ENCODE data around the gene CHAF1A. TPM values are rescaled to one million over a fixed set of nuclear protein-coding genes. Genes with fewer than 3 reads are reported as not detected.

The CHAF1A gene
- total and polyA plus RNA-seq, 2 of the 4 experiments (the other 2 are of a cell fraction): 12.4 to 22.9 TPM

DNA sequence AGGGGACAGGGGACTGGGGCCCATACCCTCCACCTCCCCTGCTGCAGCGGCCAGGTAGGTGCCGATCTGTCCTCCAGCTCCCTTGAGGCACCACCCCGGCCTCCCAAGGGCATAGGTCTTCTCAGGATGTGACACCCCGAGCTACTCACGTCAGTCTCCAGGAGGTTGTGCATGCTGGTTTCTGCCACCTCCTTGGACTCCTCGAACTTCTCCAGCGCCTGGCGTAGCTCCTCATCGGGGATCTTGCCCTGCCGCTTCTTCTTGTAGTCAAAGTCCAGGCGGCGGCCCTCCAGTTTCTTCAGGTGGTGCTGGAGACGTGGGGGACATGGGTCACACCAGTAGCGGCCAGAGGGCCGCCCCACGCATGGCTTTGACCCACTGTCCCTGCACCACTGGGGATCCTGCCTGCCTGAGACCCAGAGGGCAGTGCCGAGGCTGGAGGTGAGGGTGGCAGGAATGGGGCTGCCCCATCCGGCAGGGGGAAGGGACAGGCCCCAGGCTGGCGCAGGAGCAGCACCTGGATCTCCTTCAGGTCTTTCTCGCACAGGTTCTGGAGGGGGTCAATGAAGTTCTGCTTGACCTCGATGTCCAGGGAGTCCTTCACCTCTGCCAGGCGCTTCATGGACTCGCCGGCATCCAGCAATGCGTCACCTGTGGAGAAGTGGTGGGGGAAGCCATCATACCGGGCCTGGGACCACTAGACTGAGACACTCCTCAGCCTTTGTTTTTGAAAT, 38.7 kb upstream of the CHAF1A start:
- H3K4me3 ChIP-seq (ENCODE audit: insufficient read depth, low read depth, low read length): no peak overlapping the region
- H3K36me3 ChIP-seq (ENCODE audit: control insufficient read depth, insufficient read depth, low read length): peaks cover 65% of the 10 kb centered on the region
- no peak overlapping the region for H2BK15ac ChIP-seq (ENCODE audit: low read depth, low read length)
- H3K4me1 ChIP-seq (ENCODE audit: control insufficient read depth, insufficient read depth, low read length): peaks cover 17% of the 10 kb centered on the region
- dilution Hi-C loops (cut with HindIII; ENCODE audit: low sequenced_read_pairs, unreplicated experiment): no loop called here
- no peak overlapping the region for H2AFZ ChIP-seq (replicated peaks; ENCODE audit: low read length, poor library complexity)
- DNase-seq (no peak), ATAC-seq (ENCODE audit: low read depth) (no peak)
- H3K79me1 ChIP-seq (ENCODE audit: low read depth in 1 of 2, low read length in 2 of 2): peaks cover 8 to 50% of the 10 kb centered on the region in 2 experiments
- H3K9me3 ChIP-seq (ENCODE audit: control insufficient read depth, insufficient read depth, low read length): no peaks in the 10 kb centered on the region
- no peak overlapping the region for H3K27ac ChIP-seq (ENCODE audit: insufficient read depth, low read length)
- no peak overlapping the region for H3K18ac ChIP-seq (ENCODE audit: low read depth, low read length)
- peaks cover 23% of the 10 kb centered on the region for H4K20me1 ChIP-seq (ENCODE audit: insufficient read depth, low read length)
- WGBS, 2 experiments (ENCODE audit: extremely low coverage in 2 of 2, insufficient read length in 1 of 2): 97% methylated on average over 17 of the region's 26 CpGs; no CpG with 5 or more reads in 1 of the 2 experiments
- no peak overlapping the region for H3K9ac ChIP-seq (ENCODE audit: low read depth, low read length)
- H2BK120ac ChIP-seq (ENCODE audit: low read depth, low read length): no peak overlapping the region
- H3K23ac ChIP-seq (ENCODE audit: low read depth, low read length): no peak overlapping the region
- no peak overlapping the region for H3K14ac ChIP-seq (replicated peaks; ENCODE audit: low read depth, low read length)
- H3K4ac ChIP-seq (ENCODE audit: low read depth, low read length): no peak overlapping the region
- H4K5ac ChIP-seq (ENCODE audit: low read depth, low read length): no peak overlapping the region
- no peak overlapping the region for H3K4me2 ChIP-seq (ENCODE audit: low read depth, low read length)
- no peak for TF ChIP-seq MAFK (IDR thresholded peaks at IDR 0.05; ENCODE audit: low read depth, low read length)
- TF ChIP-seq, protein P1, sequence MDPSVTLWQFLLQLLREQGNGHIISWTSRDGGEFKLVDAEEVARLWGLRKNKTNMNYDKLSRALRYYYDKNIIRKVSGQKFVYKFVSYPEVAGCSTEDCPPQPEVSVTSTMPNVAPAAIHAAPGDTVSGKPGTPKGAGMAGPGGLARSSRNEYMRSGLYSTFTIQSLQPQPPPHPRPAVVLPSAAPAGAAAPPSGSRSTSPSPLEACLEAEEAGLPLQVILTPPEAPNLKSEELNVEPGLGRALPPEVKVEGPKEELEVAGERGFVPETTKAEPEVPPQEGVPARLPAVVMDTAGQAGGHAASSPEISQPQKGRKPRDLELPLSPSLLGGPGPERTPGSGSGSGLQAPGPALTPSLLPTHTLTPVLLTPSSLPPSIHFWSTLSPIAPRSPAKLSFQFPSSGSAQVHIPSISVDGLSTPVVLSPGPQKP (IDR thresholded peaks at IDR 0.05; ENCODE audit: borderline replicate concordance, low read depth, low read length): no peak
- no peak for TF ChIP-seq MXI1 (IDR thresholded peaks at IDR 0.05; ENCODE audit: borderline replicate concordance, low read depth, low read length)
- TF ChIP-seq FOS (IDR thresholded peaks at IDR 0.05; ENCODE audit: low read depth, low read length): no peak
- TF ChIP-seq, protein P2, sequence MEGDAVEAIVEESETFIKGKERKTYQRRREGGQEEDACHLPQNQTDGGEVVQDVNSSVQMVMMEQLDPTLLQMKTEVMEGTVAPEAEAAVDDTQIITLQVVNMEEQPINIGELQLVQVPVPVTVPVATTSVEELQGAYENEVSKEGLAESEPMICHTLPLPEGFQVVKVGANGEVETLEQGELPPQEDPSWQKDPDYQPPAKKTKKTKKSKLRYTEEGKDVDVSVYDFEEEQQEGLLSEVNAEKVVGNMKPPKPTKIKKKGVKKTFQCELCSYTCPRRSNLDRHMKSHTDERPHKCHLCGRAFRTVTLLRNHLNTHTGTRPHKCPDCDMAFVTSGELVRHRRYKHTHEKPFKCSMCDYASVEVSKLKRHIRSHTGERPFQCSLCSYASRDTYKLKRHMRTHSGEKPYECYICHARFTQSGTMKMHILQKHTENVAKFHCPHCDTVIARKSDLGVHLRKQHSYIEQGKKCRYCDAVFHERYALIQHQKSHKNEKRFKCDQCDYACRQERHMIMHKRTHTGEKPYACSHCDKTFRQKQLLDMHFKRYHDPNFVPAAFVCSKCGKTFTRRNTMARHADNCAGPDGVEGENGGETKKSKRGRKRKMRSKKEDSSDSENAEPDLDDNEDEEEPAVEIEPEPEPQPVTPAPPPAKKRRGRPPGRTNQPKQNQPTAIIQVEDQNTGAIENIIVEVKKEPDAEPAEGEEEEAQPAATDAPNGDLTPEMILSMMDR (conservative IDR thresholded peaks at IDR 0.05; ENCODE audit: low read depth, low read length): no peak
- TF ChIP-seq POLR2A (IDR thresholded peaks at IDR 0.05; ENCODE audit: low read depth, low read length): no peak
- no peak for TF ChIP-seq CHD1 (IDR thresholded peaks at IDR 0.05; ENCODE audit: low read depth, low read length)
- TF ChIP-seq CEBPB (IDR thresholded peaks at IDR 0.05; ENCODE audit: low read depth, low read length): no peak
- TF ChIP-seq RCOR1 (IDR thresholded peaks at IDR 0.05; ENCODE audit: insufficient replicate concordance, low read length): no peak
- no peak for TF ChIP-seq MAZ (IDR thresholded peaks at IDR 0.05; ENCODE audit: borderline replicate concordance, low read depth, low read length)
- no peak for TF ChIP-seq RAD21 (IDR thresholded peaks at IDR 0.05; ENCODE audit: low read length)
- no peak for TF ChIP-seq BHLHE40 (IDR thresholded peaks at IDR 0.05; ENCODE audit: low read depth, low read length)
- TF ChIP-seq, protein P3, sequence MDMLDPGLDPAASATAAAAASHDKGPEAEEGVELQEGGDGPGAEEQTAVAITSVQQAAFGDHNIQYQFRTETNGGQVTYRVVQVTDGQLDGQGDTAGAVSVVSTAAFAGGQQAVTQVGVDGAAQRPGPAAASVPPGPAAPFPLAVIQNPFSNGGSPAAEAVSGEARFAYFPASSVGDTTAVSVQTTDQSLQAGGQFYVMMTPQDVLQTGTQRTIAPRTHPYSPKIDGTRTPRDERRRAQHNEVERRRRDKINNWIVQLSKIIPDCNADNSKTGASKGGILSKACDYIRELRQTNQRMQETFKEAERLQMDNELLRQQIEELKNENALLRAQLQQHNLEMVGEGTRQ (IDR thresholded peaks at IDR 0.05; ENCODE audit: low read depth, low read length): no peak
- no peak for TF ChIP-seq NFE2L2 (IDR thresholded peaks at IDR 0.05; ENCODE audit: low read depth, low read length)
- TF ChIP-seq SMC3 (IDR thresholded peaks at IDR 0.05; ENCODE audit: low read depth, low read length): no peak
- no peak for TF ChIP-seq RFX5 (IDR thresholded peaks at IDR 0.05; ENCODE audit: low read depth, low read length)
- H4K91ac ChIP-seq (ENCODE audit: insufficient read depth, low read depth, low read length): no peak overlapping the region
- ChIA-PET POLR2A (ENCODE audit: unreplicated experiment) (no interaction called here), CTCF (interaction anchor here (1.1 kb wide), 1 partner anchor 186 kb away, joined by 5 read pairs; no protein-coding TSS in a partner anchor)
- no TSS peak for BruUV-seq (replicated peaks)
- H3K9me1 ChIP-seq (ENCODE audit: insufficient read depth, low read length): peaks cover 9% of the 10 kb centered on the region
- H3K56ac ChIP-seq (ENCODE audit: extremely low read depth, insufficient read depth, low read length): no peak overlapping the region
- in situ Hi-C loops (cut with MboI; ENCODE audit: low sequenced_read_pairs): no loop called here
- intact Hi-C loops (cut with micrococcal nuclease): no loop called here
- H3K27me3 ChIP-seq (ENCODE audit: control insufficient read depth, insufficient read depth, low read length): no peaks in the 10 kb centered on the region
- no peak overlapping the region for H2AK9ac ChIP-seq (replicated peaks; ENCODE audit: low read depth, low read length, poor library complexity)
- no peak overlapping the region for H4K8ac ChIP-seq (ENCODE audit: low read depth in 2 of 2, low read length in 2 of 2)
- no peak overlapping the region for H2BK20ac ChIP-seq (ENCODE audit: low read depth, low read length)
- no peak overlapping the region for H2AK5ac ChIP-seq (ENCODE audit: low read depth, low read length)
- H2BK5ac ChIP-seq (ENCODE audit: low read depth, low read length, poor library complexity, severe bottlenecking): no peak overlapping the region
